GM19452 (cell line): ENCODE results near the gene EPB41L5.
"Not testable (repeated sequence)": the region's sequence is repeated elsewhere in the genome, so short reads cannot be mapped to it uniquely, and the experiment has no call there.

ENCODE experiments used
- ATAC-seq: cut with Tn5 transposase; IDR thresholded peaks from one replicate; pipeline ENCODE4 v1.9.1; 2021; ENCODE audit not compliant: unreplicated experiment

Gene EPB41L5

DNA sequence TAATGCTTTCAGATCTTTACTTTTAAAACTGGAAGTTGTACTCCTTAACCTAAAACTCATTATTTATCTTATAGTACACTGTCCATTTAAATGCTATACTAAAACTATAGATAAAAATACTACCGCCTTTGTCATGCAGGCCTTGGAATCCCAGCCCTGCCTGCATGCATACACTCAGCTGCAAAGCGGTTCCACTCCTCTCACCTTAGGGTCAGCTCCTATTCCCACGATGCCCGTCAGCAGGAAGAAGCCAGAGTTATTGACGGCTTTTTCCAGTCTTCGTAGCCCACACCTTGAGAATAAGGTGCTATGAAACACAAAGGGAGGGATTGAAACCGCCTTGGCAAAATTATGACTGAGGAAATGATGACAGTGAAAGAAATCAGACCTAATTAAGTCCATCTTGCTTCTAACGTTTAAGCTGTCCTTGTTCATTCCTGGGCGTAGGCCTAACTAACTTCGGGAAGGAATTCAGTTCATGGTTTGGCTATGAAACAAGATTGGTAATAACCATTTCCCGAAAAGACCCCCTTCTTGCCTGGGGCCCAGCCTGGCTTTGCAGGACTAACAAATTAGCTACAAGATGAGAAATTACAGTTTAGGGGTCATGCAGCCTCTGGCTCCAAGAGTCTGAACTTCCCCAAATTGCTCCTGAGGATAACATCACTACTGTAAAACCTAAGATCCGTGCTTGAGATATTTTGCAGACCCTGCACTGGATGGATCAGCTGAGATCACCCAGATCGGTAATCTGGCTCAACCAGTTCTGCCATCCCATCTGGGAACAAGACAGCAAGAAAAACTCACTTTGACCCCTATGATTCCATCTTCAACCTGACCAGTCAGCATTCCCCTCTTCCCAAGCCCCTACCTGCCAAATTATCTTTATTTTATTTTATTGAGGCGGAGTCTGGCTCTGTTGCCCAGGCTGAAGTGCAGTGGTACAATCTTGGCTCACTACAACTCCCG lies 17.1 kb downstream of the EPB41L5 start:
- no peak for ATAC-seq

DNA sequence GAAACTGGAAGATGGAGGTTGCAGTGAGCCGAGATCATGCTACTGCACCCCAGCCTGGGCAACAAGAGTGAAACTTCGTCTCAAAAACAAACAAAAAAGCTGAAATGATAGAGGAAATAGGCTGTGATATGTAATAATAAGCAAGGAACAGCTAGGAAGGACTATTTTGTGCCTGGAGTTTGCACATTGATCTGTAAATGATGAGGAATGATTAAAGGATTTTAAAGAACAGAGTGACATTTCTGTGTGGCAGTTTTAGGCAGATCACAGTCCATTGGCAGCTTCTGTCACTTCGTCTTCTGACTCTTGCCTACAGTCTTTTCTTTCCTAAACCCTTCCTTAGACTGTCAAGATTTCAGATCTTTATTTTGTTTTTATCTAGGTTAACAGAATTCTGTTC lies 19.4 kb downstream of the EPB41L5 start:
- no peak for ATAC-seq

DNA sequence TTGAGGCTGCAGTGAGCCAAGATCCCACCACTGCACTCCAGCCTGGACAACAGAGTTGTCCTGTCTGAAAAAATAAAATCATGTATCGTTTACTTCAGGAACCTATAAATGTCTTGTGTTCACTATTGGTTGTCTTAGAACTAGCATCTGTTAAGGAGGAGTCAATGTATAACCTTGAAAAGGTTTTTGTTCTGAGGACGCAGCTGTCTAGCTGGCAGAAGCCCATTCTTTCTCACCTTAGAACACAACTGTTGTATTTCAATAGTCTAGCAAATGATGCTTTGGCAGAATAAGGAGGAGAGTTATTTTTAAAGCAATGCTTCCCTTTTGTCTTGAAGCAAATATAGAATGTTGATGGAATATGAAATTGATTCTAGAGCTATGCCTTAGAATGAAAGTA lies 21.1 kb downstream of the EPB41L5 start:
- ATAC-seq: no peak

DNA sequence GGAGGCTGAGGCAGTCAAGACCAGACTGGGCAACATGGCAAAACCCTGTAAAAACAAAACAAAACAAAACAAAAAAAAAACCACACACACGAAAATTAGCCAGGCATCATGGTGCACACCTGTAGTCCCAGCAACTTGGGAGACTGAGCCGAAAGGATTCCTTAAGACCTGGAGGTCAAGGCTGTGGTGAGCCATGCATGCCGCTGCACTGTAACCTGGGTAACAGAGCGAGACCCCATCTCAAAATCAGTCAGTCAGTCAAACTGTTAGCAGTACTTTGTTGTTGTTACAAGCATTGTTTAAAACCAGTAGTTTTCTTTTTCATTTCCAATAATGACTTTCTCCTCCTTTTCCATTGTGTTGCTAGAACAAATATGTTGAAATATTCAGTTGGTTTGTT lies 21.7 kb downstream of the EPB41L5 start:
- no peak for ATAC-seq

DNA sequence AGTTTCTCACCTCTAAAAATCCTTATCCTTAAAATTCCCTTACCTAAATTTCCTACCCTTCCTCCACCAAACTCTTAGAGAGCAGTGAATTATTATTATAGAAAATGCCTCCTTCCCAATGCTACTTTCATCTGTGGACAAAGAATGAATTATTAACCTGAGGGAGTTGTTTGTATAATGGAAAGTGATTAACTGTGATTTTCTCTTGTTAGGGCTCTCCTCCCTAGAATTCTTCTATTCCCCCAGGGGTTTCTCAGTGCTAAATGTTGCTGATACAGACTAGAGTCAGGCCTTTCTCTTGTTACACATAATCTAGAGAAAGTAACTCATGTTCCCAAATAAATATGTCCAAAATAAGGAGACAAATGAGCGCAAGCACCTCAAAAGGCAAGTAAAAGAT lies 23.3 kb downstream of the EPB41L5 start:
- ATAC-seq: no peak

DNA sequence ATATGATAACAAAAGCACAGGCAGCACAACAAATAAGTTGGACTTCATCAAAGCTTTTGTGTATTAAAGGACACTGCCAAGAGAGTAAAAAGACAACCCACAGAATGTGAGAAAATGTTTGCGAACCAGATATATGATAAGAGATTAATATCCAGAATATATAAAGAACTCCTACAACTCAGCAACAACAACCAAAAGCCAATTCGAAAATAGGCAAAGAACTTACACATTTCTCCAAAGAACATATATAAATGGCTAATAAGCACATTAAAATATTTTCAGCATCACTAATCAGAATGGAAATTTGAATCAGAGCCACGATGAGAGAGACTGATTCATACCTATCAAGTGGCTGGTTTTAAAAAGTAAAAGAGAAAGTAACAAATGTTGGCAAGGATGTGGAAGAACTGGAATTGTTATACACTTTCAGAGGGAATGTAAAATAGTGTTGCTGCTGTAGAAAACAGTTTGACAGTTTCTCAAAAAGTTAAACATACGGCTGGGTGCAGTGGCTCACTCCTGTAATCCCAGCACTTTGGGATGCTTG lies 25.2 kb downstream of the EPB41L5 start:
- ATAC-seq: no peak

DNA sequence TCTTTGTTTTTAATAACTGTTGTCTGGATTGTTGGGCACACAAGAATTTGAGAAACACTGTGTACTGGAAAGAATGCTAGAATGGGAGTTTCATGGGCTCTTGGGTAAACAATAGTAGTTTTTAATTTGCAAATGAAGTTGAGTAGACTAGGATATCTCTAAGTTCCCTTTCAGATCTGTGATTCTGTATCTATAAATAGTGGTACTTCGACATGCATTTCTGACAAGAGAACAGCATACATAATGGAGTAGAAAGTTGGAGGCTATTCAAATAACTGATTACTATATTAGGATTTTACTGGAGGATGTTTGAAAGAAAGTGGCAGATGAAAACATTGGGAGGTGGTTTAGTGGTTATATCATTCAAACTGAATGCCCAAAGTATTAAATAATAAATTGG lies 29.5 kb downstream of the EPB41L5 start:
- ATAC-seq: no peak

DNA sequence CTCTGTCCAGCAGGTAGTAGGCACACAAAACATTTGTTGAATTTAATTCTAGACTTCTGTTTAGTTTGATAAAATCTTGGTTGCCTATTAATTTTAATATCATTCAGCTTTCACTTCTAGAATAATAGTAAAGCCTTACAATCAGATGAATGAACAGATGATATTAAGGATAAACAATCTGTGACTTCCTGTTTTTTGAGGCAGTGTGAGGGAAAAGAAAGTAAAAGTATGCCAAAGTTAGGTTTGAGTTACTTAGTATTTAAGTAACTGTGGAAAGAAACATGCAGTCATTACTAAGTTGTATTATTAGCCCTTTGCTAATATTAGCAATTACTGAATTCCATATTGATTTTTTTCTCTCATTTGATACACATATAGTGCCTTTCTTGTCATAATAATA lies 31.5 kb downstream of the EPB41L5 start:
- ATAC-seq: no peak

DNA sequence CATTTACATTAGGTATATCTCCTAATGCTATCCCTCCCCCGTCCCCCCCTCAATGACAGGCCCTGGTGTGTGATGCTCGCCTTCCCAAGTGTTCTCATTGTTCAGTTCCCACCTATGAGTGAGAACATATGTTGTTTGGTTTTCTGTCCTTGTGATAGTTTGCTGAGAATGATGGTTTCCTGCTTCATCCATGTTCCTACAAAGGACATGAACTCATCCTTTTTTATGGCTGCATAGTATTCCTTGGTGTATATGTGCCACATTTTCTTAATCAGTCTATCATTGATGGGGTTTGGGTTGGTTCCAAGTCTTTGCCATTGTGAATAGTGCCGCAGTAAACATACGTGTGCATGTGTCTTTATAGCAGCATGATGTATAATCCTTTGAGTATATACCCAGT lies 32.9 kb downstream of the EPB41L5 start:
- ATAC-seq: not testable (repeated sequence)

DNA sequence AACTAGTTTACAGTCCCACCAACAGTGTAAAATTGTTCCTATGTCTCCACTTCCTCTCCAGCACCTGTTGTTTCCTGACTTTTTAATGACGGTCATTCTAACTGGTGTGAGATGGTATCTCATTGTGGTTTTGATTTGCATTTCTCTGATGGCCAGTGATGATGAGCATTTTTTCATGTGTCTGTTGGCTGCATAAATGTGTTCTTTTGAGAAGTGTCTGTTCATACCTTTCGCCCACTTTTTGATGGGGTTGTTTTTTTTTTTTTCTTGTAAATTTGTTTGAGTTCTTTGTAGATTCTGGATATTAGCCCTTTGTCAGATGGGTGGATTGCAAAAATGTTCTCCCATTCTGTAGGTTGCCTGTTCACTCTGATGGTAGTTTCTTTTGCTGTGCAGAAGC lies 33.4 kb downstream of the EPB41L5 start:
- not testable (repeated sequence) for ATAC-seq

DNA sequence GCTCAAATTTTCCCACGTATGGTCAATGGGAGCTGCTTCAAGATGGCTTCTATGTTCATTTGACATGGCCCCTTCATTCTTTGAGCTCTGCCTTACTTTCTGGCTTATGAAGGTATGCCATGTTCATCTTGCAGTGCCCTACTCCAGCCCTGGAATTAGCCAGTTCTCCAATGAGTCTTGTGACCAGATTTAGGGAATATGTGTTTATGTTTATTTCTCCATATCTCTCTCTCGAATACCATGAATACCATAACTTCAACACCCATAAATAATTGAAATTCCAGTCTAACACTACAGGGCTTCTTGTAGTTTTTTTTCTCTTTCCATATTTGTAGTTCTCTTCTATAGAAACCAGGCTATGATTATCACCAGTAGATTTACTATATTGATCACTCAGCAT lies 39.7 kb downstream of the EPB41L5 start:
- no peak for ATAC-seq

DNA sequence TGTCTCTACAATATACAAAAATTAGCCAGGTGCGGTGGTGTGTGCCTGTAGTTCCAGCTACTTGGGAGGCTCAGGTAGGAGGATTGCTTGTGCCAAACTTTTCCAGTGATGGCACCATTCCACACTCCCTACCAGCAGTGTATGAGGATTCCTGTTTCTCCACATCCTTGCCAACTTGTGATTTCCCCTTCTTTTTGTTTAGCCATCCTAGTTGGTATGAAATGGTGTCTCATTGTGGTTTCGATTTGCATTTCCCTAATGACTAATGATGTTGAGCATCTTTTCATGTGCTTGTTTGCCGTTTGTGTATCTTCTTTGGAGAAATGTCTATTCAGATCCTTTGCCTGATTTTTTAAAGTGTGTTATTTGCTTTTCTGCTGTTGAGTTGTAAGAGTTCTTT lies 41.0 kb downstream of the EPB41L5 start:
- no peak for ATAC-seq

DNA sequence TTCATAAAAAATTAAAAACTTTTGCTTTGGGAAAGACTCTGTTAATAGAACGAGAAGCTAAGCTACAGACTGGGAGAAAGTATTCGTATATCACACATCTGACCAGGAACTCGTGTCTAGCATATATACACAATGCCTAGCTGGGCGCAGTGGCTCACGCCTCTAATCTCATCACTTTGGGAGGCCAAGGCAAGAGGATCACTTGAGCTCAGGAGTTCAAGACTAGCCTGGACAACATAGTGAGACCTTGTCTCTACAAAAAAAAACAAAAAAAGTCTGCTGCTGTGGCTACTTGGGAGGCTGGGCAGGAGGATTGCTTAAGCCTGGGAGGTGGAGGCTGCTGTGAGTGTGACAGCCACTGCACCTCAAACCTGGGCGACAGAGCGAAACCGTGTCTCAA lies 46.6 kb downstream of the EPB41L5 start:
- no peak for ATAC-seq

DNA sequence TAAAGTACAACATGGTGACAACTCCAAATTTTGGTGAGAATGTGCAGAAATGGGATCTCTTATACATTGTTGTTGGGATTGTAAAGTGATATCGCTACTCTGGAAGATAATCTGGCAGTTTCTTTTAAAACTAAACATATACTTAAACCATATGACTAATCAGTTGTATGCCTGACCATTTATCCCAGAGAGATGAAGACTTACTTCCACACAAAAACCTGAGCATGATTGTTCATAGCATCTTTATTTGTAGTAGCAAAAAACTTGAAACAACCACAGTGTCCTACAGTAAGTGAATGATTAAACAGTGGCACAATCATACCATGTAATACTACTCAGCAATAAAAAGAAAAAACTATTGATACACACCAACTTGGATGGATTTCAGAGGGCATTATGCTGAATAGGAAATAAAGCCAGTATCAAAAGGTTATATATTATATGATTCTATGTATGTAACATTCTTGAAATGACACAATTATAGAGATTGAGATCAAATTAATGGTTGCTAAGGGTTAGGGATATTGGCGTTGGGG lies 47.3 kb downstream of the EPB41L5 start:
- ATAC-seq: no peak

DNA sequence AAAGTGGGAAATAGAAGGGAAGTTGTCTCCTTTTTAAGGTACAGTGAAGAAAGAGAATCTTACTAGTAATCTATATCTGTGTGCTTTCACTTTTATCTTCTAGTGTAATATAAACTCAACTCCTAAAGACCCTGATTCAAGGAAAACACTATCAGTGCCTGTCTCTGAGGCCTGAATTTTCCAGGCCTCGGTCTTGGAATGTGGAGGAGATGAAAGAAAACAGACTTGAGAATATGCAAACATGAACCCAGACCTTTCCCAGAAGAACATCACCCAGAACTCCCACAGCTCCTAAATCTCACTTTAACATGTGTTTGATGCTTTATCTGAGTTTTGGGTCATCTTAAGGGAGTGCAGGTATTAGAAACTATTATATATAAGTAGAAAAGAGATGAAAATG lies 51.8 kb downstream of the EPB41L5 start:
- ATAC-seq: no peak

DNA sequence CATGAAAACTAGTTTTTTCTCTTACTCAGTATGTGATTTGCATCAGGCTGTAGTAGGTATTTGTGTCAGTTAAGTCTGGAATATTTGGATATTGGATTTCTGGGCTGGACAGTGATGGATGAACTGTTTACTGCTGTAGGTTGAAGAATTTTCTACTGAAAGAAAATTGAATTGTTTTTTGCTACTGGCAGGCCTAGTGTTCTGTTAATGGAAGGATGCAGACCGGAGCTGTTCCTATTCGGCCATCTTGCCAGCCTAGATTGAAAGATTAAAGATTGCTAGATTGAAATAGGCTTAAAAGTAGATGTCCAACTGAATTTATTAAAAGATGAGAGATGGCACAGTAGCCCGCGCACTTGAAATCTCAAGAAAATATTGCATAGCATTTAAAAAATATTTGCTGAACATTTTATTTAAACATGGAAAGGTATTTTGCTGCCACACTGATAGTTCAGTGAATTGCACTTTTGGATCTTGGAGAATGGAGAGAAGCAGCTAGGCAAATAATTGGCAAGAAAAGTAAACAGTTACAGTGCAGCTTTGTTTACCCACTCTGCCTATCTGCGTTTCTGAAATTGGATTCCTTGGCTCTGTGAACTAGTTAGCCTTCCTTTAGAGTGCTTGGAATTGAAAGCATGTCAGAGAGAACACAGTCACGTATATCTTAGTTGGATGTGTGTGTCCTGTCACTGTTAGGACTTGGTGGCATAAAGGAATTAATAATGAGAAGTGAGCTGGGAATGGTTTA lies 54.1 kb downstream of the EPB41L5 start:
- ATAC-seq: no peak

DNA sequence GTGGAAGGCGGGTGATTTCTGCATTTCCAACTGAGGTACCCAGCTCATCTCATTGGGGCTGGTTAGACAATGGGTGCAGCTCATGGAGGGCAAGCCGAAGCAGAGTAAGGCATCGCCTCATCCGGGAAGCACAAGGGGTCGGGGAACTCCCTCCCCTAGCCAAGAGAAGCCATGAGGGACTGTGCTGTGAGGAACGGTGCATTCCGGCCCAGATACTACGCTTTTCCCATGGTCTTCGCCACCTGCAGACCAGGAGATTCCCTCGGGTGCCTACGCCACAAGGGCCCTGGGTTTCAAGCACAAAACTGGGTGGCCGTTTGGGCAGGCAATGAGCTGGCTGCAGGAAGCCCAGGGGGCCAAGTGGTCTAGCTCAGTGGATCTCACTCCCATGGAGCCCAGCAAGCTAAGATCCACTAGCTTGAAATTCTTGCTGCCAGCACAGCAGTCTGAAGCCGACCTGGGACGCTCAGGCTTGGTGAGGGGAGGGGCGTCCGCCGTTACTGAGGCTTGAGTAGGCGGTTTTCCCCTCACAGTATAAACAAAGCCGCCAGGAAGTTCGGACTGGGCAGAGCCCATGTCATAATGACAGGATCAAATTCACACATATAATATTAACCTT lies 55.3 kb downstream of the EPB41L5 start:
- not testable (repeated sequence) for ATAC-seq

DNA sequence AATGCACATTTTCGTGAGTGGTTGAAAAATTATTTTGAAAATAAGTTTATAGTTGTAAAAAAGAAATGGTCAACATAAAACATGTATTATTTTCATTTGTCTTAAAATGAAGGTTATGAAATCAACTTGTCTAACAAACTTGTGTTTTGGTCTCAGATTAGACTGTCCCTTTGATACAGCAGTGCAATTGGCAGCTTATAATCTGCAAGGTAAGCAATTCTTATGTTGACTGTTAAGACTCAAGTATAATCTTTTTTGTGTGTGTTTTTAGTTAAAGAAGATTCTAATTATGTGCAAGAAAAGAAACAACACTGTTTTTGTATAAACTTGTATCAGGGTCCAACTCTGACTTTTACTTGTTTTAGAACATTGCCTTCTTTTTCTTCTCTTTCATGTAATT lies 62.7 kb downstream of the EPB41L5 start:
- no peak for ATAC-seq

DNA sequence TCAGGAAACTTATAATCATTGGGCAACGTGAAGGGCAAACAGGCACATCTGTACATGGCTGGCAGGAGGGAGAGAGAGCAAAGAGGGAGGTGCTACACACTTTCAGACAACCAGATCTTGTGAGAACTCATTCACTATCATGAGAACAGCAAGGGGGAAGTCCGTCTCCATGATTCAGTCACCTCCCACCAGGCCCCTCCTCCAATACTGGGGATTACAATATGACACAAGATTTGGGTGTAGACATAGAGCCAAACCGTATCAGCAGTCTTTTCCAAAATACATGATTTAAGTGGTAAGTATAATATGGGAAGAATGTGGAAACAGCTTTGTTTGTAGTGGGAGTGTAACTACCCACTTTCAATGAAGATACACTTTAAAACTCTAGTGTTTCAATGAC lies 65.0 kb downstream of the EPB41L5 start:
- ATAC-seq: no peak

DNA sequence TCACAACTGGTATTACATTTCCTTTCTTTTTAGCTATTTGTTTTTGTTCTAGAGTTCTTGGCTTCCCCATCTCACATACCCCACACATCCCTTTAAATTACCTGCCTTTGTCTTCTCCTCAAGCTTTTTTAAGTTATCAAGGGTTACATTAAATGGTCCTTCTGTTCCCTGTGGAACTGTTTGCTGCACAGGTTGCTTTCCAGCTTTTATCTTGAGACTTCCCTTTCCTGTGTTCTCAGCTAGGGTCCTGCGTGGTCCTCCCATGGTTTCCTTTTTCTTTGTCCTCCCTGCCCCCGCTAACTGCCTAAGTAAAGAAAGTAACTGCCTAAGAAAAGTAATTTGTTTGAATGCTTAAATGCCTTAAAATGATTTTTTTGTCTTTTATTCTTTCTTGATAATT lies 66.8 kb downstream of the EPB41L5 start:
- no peak for ATAC-seq

DNA sequence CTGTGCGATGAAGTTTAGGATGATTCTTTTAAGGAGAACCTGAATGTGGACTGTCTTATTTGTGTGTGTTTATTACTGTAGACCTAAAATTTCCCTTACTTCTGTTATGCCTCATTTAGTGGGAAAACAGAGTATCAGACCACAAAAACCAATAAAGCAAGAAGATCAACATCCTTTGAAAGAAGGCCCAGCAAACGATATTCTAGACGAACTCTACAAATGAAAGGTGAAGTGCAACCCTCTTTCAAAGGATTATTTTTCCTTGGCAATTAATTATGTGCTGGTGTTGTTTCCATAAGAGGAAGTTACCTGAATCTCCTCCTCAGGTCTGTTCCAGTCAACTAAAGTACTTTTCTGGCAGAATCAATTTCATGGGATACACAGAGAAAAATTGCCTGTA lies 78.6 kb downstream of the EPB41L5 start:
- ATAC-seq: no peak
